ENCODE measurements around the gene TNFSF11.
"Not testable (repeated sequence)": the region's sequence is repeated elsewhere in the genome, so short reads cannot be mapped to it uniquely, and the experiment has no call there.

TNFSF11 gene

DNA sequence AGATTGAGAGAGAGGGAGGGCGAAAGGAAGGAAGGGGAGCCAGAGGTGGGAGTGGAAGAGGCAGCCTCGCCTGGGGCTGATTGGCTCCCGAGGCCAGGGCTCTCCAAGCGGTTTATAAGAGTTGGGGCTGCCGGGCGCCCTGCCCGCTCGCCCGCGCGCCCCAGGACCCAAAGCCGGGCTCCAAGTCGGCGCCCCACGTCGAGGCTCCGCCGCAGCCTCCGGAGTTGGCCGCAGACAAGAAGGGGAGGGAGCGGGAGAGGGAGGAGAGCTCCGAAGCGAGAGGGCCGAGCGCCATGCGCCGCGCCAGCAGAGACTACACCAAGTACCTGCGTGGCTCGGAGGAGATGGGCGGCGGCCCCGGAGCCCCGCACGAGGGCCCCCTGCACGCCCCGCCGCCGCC is at the start of gene TNFSF11:
TSS of gene TNFSF11 (plus strand) at position 142 of the 400 bp plus-strand sequence. CDS start at position 294, 152 bp downstream.
- DNase-seq = no peak

DNA sequence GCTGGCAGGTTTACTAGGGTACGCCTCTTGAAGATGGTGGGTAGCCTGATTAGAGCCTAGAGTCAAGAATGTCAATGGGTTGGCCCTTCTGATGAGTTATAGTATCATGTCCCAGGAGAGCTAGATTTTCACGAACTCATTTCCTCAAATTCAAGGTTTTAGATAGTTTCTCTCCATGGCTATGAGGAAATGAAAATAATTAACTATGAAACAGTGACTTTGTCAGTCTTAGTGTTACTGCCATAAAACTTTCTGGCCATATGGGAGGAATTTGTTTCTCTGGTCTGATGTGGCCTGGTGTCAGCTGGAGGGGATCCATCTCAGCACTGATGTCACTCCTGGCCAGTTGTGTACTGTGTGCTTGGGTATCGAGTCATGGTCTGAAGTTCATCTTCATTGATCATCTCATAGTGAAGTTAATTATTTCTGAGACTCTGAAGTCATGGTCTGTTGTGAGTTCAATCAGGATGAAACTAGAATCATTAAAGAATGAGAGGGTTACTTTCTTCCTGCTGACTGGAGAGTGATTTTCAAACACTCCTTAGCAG is 49.4 kb upstream of the TNFSF11 start:
- no peak for DNase-seq

DNA sequence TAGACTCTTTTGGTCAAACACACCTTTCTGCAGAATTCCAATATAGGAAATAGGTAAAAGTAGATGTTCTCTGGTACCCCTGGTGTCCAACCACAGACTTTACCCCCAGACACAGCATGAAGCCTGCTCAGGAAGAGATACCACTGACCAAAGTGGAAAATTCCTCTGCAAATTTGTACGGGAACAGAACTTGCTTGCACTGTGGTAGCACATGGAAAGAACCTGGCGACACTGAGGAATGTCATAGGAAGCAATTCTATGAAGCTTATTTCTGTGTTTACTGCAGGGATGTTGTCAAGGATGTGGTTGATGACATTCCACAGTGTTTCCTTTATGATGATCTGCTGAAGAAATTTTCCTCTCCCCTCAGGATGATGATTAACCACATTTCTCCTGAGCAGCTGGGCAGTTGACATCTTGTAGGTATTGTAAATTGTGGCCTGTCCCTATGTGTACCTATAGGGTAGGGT is 48.9 kb upstream of the TNFSF11 start:
- no peak for DNase-seq

GRCh38 chr13:42526276-42526675 is 47.7 kb upstream of the TNFSF11 start:
- DNase-seq = no peak

DNA sequence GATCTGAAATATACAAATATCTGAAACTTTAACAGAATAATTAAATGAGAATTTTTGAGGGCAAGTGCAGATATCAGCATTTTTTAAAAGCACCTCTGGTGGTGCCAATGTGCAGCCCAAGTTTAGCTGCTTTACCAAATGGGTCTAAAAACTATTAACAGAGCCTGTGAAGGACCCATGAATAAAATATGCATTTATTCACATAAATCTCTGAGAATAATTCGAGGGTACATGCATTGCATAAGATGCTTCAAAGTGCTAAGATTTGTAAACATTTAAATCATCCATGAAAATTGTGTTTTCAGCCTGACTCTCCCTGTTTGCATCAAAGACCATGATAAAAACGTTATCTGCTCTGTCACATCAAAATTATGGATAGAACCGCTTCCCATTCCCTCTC is 47.1 kb upstream of the TNFSF11 start:
- no peak for DNase-seq

DNA sequence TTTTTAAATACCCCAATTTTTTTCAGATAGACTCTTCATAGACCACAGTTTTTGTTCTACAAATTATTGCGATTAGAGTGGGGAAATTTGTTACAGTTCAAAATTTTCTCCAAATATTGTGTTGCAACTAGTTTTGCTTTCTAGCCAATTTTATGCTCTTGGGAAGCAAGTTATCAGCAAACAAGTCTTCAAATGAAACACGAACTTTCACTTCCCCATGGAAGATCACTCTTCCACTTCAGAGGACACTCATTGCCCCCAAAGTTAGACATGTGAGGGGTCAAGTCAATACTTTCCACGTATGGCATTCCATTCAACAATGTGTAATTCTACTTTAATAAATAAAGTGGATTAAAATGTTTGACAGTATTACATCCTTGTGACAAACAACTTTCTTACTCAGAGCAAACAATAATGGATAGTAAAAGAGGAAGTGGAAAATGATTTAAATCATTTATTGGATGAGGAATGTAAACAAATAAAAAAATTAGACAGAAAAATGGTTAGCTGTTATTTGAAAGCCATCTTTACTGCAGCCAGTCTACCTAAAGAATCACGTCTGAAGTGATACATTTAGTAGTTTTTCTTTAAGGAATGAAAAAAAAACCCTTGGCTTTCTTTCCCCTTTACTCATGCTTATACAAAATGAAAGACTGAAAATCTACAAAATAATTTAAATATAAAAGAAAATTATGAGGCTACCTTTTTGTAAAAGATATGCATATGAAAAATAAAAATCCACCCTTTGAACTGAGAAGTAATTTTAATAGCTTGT is 41.2 kb upstream of the TNFSF11 start:
- DNase-seq = no peak

- no peak for DNase-seq
Measured at GRCh38 chr13:42533336-42533591, 40.7 kb upstream of the TNFSF11 start.

- DNase-seq = no peak
Measured at GRCh38 chr13:42534785-42535184, 39.2 kb upstream of the TNFSF11 start.

GRCh38 chr13:42538996-42539395 is 35.0 kb upstream of the TNFSF11 start:
- DNase-seq = no peak

DNA sequence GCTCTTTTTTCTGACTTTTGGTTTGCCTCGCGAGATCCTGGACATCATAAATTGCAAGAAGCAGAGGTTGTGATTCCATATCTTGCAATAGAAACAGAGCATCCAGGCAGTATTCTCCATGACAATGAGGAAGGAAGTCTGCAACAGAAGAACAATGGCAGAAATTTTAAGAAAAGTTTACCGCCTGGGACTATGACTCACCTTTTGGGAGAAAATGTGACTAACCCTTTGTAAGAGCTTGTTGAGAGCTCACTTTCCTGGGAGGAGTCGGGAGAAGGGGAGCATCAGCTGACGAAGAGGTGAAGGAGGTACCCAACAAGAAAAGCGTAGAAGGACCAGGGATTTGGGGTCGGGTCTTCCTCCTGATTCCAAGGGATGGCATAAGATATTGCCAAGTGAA is 34.3 kb upstream of the TNFSF11 start:
- DNase-seq = no peak

DNA sequence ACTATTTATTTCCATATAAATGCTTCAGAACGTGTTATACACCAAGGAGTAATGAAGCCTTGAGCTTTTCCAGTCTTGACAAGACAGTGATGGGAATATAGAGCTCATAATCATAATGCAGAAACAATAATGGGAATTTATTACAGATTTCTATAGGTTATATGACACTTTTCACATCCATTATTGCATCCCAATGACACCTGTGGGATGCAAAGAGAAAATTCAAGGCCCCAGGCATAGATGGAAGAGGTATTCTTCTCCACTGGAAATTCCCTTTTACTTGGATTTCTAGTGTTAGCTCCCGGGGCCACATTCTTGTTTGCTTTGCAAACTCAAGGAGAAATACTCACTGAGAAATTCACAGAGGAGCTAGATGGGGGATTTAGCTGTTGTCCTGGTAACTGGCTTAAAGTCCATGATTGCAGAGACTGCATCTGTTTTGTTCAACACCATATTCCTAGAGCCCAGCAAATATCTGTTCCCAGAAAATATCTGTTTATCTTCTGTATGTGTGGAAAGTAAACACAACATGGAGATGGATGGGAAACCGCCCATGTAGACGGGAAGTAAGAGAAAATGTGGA is 30.6 kb upstream of the TNFSF11 start:
- DNase-seq = no peak

GRCh38 chr13:42544246-42544926 is 29.6 kb upstream of the TNFSF11 start:
- no peak for DNase-seq

DNA sequence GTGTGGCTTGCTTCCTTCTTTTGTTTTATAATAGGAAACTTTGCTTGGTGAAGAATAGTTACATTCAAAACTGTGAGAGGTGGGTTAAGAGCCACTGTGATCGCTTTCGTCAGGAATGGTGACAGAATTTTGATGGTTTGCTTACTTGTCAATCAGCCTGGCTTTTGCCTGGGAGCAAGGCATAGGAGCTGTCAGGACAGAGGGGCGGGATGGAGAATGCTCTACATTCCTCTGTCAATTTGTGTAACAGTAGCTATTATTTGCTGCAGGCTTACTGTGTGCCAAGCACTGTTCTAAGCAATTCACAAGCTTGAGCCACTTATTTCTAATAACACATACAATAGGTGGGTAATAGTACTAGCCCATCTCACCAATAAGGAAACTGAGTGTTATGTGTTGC is 28.1 kb upstream of the TNFSF11 start:
- DNase-seq = no peak

DNA sequence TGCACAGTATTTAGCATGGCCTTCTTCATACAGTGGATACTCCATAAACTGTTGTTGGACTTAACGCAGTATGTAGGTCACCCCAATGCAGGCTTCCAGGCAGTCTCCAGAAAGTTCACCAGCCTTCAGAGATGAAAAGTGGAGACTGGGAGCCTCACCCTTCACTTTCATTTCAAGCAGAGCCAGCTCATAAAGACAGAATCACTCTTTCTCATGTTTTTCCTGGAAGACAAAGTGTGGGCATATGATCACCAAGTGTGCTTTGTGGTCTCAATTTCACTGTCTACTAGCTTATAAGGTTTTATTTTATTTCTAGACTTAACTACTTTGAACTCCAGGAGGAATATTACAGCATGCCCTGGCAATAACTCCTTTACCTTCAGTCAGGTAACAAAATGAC is 26.3 kb upstream of the TNFSF11 start:
- DNase-seq = no peak

DNA sequence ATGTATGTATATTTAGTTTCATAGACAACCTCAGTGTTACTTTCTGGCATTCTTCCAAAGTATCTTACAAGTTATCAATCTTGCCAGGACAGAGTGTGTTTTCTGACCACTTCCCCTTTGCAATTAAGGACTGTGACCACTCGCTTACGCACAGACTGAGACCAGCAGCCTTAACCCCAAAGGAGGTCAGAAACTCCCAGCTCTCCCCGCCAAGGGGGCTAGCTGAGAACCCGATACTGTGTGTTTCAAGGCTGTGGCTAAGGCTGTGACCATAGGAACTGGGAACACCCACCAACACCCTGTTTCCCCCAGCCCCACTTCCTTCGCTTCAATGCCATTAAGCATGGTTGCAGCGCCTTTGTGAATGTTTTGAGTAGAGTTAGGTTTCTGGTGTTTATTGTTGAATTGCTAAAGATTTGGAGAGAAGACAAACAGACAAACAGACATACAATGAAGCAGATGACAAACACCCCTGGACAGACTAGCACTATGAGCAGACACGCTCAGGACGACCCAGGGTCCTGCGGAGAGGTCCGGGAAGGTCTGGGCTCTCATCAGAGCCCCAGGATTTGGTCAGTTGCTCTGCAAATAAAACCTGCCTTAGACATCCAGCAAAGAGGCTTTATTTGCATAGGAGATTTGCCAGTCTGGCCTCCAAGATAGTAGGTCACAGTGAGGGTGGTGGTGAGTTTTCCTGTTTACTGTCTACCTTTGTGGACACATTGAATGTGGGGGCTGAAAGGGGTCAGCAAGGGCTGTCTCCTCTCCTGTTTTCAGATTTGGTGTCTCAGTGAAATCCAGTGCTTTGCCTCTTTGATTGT is 25.0 kb upstream of the TNFSF11 start:
- no peak for DNase-seq

- no peak for DNase-seq
Measured at GRCh38 chr13:42549552-42549936, 24.4 kb upstream of the TNFSF11 start.

GRCh38 chr13:42551611-42552010 is 22.3 kb upstream of the TNFSF11 start:
- no peak for DNase-seq

GRCh38 chr13:42553098-42554046 is 20.6 kb upstream of the TNFSF11 start:
- DNase-seq = no peak

GRCh38 chr13:42559057-42559456 is 14.9 kb upstream of the TNFSF11 start:
- no peak for DNase-seq

- DNase-seq = not testable (repeated sequence)
Measured at GRCh38 chr13:42559573-42560218, 14.3 kb upstream of the TNFSF11 start.

GRCh38 chr13:42560320-42560719 is 13.6 kb upstream of the TNFSF11 start:
- not testable (repeated sequence) for DNase-seq

Data from 8988T (cell line).